HG03060 (cell line): ENCODE data around the gene WTAP.
A peak's percentile ranks its signal among the peaks of the same experiment; 100 is the strongest.

Source experiments
- ATAC-seq: cut with Tn5 transposase; IDR thresholded peaks from one replicate; pipeline ENCODE4 v1.9.1; 2021; ENCODE audit warnings: low read depth, moderate number of reproducible peaks; ENCODE audit not compliant: unreplicated experiment

The WTAP gene

DNA sequence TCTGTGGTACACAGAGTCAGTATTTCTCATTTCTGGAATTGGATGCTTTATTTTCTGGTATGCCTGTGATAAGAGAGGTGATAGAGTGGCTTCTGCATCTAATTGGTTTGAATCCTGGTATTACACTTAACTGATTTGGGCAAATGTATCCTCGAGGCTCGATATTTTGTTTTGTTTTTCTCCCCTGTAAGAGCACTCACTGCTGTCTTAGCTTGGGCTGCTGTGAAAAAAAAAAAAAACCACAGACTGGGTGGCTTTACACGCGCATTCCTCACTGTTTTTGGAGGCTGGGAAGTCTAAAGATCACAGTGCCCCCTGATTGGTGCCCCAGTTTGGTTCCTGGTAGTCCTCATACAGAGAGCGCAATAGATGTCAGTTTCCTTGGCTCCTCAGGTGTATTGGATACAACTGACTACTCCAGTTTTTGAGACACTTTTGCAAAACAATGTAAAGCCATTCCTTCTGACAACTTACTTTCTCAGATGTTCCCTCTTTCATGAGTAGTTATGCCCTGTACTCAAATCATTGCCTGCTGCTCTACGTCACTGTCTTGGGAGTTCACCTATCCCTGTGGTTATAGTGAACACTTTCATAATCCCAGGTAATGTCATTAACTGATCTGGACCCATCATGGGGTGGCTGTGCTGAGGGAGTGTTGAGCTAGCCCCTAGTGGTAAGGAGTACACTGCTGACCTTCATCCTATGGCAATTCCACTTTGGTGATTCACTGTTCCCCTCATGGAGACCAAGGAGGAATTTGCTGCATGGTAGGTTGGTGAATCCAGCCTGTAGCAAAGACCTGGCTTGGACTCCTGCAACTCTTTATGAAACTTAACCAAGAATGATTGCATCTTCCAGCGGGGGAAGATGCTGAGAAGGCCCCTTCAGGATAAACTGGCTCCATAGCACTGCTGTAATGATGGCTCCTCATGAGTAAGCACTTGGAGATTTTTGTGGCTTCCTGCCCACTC, 31.0 kb downstream of the WTAP start:
- ATAC-seq: no peak

DNA sequence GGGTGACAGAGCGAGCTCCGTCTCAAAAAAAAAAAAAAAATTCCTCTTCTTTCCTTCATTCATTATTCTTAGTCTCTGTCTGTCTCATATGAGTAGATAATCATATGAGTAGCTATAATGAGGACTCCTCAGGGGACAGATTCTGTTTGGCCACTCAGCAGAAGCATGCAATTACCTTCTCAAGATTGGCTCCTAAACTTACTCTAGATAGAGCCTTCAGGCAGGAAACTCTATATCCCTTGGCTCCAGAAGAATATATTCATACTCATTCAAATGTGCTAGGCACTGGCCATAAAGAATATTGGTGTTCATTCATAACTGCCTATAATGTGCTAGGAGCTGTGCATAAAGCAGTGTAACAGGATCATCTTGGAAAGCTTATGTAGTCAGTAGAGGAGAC, 32.3 kb downstream of the WTAP start:
- ATAC-seq: no peak

DNA sequence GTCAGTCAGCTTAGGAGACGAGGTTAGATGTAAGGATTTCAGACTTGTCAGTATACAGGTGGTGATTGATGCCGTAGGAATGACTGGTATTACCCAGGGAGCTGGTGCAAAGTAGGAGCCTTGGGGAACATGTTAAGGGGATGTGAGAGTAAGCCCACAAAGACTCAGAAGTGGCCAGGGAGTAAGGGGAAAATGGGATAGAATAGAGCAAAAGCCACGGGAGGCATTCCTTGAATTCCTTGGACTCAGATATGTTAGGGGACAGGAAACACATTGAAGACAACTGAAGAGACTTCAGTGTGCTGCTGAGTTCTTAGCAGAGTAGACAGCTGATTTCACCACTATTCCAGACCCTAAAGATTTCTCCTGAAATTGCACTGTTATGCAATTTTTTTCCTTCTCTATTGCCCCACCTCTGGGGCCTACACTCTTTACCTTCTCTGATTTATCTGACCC, 33.3 kb downstream of the WTAP start:
- ATAC-seq: no peak

DNA sequence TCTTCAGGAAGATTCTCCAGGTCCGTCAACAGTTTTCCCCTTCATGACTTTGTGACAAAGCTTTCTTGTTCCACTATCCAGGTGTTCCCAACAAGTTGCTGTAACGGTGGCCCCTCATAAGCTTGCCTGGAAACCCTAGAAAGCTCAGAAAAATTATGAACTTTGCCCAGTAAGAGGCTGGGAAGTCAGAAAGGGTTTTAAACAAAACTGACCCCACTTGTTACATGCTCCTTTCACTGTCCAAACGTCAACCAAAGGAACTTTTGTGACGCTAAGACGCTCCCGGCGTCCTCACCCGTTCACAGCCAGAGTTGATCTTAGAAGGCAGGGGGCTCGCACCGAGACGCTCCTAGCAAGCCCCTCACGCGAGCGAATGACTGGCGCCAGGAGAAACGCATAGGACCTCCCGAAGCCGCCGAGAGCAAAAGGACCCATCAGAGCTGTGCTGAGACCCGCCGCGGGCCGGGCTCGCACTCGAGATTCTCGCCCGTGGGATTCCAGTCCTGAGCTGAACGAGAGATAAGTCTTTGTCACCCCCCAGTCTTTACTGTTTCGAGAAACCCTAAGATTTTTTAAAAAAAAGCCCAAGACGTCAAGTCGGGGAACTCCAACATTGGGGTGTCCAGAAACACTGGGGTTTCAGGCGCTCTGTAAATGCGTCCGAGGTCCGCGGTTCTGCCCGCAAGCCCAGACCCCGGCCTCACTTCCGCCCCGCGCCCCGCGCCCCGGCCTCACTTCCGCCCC, 34.0 kb downstream of the WTAP start:
- ATAC-seq: peak; percentile 27

DNA sequence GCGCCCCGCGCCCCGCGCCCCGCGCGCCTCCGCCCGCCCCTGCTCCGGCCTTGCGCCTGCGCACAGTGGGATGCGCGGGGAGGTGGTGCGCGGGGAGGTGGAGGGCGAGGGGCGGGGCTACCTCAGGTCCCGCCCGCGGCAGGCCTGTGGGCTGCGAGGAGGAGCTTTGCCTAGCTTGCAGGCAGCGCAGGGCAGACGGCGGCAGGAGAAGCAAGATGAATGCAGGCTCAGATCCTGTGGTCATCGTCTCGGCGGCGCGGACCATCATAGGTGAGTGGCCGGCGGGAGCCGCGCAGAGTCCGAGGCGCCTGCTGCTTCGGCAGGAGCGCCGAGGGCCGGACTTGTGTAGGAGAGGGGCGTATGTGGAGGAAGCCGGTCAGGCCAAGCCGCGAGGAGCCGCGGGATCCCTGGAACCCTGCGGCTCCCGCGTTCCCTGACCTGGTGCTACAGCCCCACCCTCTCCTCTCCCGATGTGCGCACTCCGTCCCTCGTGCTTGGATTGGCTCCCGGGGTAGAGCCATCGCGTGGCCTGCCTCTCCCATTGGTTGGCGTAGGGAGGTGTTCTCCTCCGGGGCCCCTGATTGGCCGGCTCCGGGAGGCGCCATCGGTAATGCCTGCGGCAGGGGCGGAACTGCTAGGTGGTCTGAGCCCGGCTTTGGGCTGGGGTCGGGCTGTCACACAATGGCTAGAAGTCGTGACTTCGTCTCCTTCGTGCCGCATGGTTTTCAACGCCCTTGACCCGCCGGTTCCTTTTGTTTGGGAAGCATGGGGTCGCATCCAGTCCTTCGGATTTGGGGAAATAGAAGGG, 34.8 kb downstream of the WTAP start, which contains the start of gene ACAT2:
ACAT2 (plus strand) TSS at position 173 of the 808 bp plus-strand sequence; CDS start at position 216, 43 bp downstream.
- peak; percentile 91 for ATAC-seq

DNA sequence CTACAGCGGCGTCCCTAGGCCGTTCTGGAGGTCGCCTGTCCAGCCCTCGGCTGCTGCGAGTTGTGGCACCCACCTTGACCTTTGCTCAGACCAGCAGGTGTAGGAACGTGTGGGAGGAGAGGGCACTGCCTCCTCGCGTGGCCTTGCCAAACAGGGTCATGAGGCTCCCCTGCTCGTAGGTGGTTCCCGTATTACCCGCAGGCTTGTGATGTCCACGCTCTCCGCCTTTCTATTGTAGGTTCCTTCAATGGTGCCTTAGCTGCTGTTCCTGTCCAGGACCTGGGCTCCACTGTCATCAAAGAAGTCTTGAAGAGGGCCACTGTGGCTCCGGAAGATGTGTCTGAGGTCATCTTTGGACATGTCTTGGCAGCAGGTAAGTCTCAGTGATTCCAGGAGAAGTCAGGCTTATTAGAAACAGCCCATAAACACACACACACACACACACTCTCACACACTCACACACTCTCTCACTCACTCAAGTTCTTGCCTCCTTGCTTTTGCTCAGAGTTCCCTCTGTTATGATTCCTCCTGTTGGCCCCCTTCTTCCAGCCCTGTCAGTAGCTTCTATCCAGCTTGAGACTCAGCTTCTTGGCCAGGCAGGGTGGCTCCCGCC, 35.5 kb downstream of the WTAP start:
- ATAC-seq: no peak

DNA sequence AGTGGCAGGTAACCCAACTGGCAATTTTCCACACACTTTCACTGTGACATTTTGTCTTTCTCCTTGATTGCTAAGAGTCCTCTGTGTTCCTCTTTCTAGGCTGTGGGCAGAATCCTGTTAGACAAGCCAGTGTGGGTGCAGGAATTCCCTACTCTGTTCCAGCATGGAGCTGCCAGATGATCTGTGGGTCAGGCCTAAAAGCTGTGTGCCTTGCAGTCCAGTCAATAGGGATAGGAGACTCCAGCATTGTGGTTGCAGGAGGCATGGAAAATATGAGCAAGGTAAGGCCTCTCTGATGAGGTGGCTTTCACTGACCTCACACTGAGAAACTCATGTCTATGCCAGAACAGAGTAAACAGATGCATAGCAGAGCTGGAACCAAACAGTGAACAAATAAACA, 39.6 kb downstream of the WTAP start:
- no peak for ATAC-seq

DNA sequence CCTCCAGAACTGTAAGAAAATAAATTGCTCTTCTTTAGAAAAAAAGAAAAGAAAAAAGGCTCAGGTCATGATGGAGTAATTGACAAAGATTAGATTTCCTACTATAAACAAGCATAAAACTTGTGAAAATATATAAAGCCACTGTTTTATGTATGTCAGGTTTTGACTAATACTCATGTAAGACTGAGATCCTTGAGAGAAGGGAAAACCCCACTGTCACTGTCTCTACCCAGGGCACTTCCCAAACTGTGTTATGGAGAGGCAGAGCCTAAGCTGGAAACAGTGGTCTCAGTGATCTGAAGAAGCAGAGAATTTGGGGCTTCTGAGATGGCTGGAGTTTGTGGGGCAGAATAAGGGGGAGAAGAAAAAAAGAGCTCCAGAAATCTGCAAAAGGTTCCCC, 42.2 kb downstream of the WTAP start:
- ATAC-seq: no peak

DNA sequence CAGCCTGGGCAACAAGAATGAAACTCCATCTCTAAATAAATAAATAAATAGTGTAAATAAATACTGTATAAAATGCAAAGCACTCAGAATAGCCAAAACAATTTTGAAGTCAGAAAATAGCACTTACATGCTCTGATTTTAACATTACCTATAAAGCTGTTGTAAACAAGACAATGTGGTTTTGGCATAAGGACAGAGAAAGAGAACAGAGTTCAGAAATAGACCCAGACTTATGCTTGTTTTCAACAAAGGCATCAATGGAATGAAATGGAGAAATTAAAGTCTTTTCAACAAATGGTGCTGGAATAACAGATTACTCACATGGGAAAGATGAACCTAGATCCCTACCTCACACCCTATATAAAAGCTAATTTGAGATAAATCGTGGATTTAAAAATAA, 44.9 kb downstream of the WTAP start:
- no peak for ATAC-seq

DNA sequence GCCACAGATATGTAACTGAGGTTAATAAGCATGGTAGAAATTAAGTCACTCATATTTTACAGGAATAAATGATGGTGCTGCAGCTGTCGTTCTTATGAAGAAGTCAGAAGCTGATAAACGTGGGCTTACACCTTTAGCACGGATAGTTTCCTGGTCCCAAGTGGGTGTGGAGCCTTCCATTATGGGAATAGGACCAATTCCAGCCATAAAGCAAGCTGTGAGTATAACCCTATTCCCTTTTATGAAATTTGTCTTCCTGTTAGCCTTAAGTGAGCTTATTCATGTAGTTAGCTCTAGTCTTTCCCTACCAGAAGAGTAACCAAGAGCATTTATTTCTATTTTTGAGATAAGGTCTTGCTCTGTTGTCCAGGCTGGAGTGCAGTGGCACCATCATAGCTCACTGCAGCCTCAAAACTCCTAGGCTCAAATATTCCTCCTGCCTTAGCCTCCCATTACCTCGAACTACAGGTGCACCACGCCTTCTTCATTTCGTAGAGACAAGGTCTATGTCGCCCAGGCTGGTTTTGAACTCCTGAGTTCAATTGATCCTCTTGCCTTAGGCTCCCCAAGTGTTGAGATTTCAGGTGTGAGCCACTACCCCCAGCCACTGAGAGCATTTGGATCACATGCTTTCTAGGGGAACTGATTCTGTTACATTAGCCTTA, 50.1 kb downstream of the WTAP start:
- ATAC-seq: no peak

DNA sequence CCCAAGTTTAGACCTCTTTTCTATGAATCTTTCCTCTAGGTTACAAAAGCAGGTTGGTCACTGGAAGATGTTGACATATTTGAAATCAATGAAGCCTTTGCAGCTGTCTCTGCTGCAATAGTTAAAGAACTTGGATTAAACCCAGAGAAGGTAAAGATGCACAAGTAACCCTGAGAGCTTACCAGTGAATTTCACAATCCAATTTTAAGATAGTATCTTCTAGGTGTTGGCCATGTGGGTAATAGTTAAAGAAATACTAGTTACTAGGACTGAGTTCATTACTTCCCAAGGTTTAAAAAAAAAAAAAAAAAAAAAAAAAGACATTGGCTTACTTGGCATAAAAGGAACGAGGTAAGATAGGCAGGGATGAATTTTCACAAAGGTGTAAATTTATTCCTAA, 50.8 kb downstream of the WTAP start:
- no peak for ATAC-seq

DNA sequence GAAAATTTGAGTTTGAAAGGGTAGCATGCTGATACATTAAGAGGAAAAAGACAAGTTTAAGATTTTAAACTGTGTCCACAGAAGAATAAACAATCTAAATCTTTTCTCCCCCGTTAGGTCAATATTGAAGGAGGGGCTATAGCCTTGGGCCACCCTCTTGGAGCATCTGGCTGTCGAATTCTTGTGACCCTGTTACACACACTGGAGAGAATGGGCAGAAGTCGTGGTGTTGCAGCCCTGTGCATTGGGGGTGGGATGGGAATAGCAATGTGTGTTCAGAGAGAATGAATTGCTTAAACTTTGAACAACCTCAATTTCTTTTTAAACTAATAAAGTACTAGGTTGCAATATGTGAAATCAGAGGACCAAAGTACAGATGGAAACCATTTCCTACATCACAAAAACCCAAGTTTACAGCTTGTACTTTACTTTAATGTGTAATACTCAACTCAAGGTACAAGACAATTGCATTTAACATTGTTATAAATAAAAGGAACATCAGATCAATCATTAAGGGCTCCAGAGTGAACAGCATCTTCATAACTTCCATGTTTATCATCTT, 51.3 kb downstream of the WTAP start:
- no peak for ATAC-seq

DNA sequence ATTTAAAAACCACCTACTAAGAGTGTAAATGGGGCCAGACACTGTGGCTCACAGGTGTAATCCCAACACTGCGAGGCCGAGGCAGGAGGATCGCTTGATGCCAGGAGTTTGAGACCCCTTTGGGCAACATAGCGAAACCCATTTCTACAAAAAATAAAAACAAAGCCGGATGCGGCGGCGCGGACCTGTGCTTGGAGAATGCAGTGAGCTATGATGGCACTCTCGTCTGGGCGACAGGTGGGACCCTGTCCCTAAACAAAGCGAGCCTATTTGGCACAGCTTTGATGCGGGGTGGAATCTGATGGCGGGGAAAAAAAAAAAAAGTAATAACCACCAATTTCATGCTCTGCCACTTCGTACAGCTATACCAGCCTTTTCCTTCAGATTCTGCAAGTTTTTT, 61.0 kb downstream of the WTAP start:
- ATAC-seq: no peak

DNA sequence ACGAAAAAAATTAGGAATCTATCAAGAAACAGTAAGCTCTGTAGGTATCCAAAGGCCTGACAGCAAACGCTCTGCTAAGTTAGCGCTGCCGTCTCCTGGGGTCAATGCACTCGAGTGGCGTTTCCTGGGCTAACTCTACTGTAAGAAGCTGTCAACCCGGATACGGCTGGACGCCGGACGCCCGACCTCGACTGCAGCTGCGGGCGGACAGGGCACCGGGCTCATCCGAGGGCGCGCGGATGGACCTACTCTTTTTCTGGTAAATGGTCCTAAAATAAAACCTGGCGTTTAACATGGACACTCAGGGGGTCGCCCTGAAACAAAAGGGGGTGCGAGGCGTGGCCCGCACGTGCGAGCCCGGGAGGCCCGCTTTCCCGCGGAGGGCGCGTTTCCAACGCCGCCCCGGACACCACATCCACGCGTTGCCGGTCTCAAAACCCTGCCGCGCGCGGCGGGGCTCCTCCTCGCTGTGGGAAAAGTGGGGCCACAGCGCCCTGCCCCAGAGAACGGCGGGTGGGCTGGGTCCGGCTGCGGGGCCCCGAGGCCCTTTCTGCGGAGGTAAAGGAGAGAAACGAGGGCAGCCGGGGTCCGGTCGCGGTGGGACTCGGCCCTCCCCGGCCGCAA, 61.6 kb downstream of the WTAP start:
- no peak for ATAC-seq

DNA sequence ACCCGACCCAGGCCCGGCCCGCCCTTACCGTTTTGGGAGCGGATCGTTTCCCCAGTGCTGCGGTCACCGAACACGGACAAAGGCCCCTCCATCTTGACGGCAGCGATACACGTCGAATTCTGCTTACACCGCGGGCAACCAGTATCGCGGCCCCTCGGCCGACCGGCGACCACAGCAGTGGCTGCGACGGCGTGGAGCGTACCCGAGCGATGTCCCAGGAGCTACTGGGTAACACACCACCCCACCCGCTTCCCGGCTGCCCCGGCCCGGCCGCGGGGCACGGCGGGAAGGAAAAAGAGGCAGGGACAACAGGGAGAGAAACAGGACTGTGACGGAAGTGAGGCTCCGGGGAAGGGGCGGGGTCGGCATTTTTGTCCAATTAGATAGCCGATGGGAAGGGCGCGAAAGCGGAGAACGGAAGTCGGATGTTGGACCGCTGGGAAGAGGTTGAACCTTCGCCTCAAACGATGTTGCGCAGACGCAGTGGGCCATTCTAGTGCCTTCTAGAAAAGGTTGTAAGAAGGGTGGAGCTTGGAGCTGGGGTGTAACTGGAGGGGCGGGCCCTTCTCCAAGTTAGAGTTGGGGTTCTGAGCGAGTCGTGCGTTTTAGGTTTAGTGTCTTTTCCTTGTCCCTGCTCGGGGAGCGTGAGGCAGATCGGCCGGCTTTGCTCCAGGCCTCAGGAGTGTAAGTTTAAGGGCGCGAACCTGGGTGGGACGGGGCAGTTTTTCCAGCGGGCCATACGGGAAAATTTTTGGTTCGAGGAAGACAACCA, 62.3 kb downstream of the WTAP start, which contains the start of gene TCP1:
TCP1 (minus strand) TSS at position 226 of the 772 bp plus-strand sequence; CDS start at position 92, 134 bp downstream.
- ATAC-seq: peak; percentile 65

DNA sequence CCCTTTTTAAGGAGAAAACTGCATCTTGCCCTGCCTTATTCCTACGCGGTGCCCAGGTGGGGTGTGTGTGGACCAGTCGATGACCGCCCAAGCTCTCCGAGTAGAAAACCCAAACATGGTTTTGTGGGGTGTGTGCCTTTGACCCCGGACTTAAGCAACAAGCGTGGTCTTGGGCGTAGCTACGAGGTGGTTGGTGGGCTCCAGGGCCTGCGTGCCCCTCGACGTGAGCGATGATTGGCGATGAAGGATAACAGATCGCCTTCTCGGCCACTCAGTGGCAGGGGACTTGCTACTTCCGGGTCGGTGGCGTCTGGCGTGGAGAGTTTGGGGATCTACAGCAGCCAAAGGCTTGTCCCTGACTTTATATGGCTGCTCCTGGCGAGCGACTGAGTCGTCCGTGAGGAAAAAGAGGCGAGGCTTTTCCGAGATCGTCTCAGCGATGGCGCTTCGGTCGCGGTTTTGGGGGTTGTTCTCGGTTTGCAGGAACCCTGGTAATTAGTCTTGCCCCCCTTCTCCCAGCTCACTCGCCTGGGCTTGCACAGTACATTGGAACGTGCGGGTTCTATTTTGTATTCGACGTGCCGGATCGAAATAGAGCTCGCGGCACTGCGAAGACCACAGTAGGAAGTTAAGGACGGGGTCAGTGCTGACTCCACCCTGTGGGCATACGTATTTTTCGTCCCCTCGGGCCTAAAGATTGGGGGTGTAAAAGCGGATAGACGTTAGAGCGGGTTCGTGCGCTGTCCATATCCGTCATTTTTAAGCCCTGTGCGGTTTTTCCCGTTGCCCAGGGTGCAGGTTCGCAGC, 63.0 kb downstream of the WTAP start, which contains the start of gene MRPL18:
MRPL18 (plus strand) TSS at position 319 of the 807 bp plus-strand sequence; CDS start at position 440, 121 bp downstream.
- peak; percentile 83 for ATAC-seq

DNA sequence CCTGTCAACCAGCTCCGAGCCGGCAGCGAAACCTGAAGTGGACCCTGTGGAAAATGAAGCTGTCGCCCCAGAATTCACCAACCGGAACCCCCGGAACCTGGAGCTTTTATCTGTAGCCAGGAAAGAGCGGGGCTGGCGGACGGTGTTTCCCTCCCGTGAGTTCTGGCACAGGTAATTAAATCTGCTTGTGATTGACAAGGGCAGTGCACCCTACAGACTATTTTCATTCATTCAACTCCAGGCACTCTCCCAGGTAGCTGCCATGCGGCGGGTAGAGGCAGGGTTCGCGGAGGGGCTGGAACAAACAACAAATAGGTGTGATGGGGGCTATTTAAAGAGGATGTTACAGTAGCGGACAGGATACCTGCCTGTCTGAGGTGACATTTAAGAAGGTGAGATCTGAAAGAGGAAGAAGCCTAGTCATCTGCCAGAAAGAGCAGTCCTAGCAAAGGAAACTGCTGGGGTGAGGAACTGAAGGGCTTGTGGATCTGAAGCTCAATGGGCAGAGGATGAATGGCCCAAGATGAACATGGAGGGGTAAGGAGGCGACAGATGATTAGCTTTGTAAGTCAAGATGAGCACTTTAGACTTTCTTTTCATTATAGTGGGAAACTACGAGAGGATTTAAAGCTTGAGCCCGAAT, 63.8 kb downstream of the WTAP start:
- no peak for ATAC-seq
